SK-N-SH (cell line): ENCODE measurements around the gene VPS8. TPM values are rescaled to one million over a fixed set of nuclear protein-coding genes. Genes with fewer than 3 reads are reported as not detected.

Experiments used
- CTCF ChIA-PET: fragments of 300-600, 350-600 bp; formaldehyde crosslinking; extraction: SDS; loops from one replicate; lab custom pipeline; 2021; lab: Yijun Ruan, JAX
- POLR2A ChIA-PET: fragments of 350-600 bp; sonication (Branson Sonifier 250); formaldehyde crosslinking; extraction: SDS; loops from one replicate; lab custom pipeline; 2020; ENCODE audit warnings: antibody characterized with exemption, inconsistent platforms; lab: Yijun Ruan, JAX
- DNase-seq: peaks from one replicate; pipeline ENCODE4 v3.0.0; 2012
- H2AFZ ChIP-seq: fragments of 200-600 bp; sonication (generic); 2 replicates; pipeline ENCODE4 v1.8.1; 2016; ENCODE audit warnings: antibody characterized with exemption, mild to moderate bottlenecking, low read depth
- H3F3A ChIP-seq: fragments of 200-600 bp; sonication (generic); replicated peaks from 2 replicates; pipeline ENCODE3; 2016; ENCODE audit warnings: antibody characterized with exemption, mild to moderate bottlenecking; ENCODE audit not compliant: insufficient read depth
- H3K27ac ChIP-seq, 2 experiments: fragments of 200-500 bp in 1 of 2; fragments of 200-600 bp in 1 of 2; sonication (Bioruptor generic) in 1 of 2; sonication (generic), shearing (Covaris generic) in 1 of 2; 2 replicates each; pipeline versions ENCODE4 v1.5.1 to v1.6.1; 2014 to 2016; ENCODE audit warnings: low read depth in 2 of 2, inconsistent platforms in 1 of 2, low read length in 1 of 2, mild to moderate bottlenecking in 1 of 2, mixed read lengths in 1 of 2
- H3K27me3 ChIP-seq: fragments of 200-600 bp; sonication (generic), shearing (Covaris generic); 2 replicates; pipeline ENCODE4 v1.6.1; 2016; ENCODE audit warnings: mixed run types; ENCODE audit not compliant: insufficient read depth
- H3K36me3 ChIP-seq, 2 experiments: fragments of 200-500 bp in 1 of 2; fragments of 200-600 bp in 1 of 2; sonication (Bioruptor generic) in 1 of 2; sonication (generic) in 1 of 2; replicated peaks in 1 of 2; 2 replicates each; pipeline versions ENCODE3 to v1.5.1; 2014 to 2016; ENCODE audit warnings: low read length in 1 of 2, mild to moderate bottlenecking in 1 of 2; ENCODE audit not compliant: insufficient read depth in 2 of 2, control insufficient read depth in 1 of 2
- H3K4me1 ChIP-seq, 2 experiments: fragments of 200-500 bp in 1 of 2; fragments of 200-600 bp in 1 of 2; sonication (Bioruptor generic) in 1 of 2; sonication (generic), shearing (Covaris generic) in 1 of 2; 2 replicates each; pipeline versions ENCODE4 v1.5.1 to v1.6.1; 2014 to 2016; ENCODE audit warnings: low read depth in 1 of 2, low read length in 1 of 2, mixed run types in 1 of 2; ENCODE audit not compliant: insufficient read depth in 2 of 2, control insufficient read depth in 1 of 2
- H3K4me2 ChIP-seq: fragments of 200-600 bp; sonication (generic), shearing (Covaris generic); 2 replicates; pipeline ENCODE4 v1.6.1; 2017; ENCODE audit warnings: mixed run types
- H3K4me3 ChIP-seq, 2 experiments: fragments of 200-500 bp in 1 of 2; fragments of 200-600 bp in 1 of 2; sonication (Bioruptor generic) in 1 of 2; sonication (generic), shearing (Covaris generic) in 1 of 2; 2 replicates each; pipeline versions ENCODE4 v1.5.1 to v1.8.1; 2014 to 2016; ENCODE audit warnings: low read depth in 2 of 2, inconsistent platforms in 1 of 2, low read length in 1 of 2, mild to moderate bottlenecking in 1 of 2, mixed read lengths in 1 of 2, moderate library complexity in 1 of 2
- H3K79me2 ChIP-seq: fragments of 200-600 bp; sonication (generic); 2 replicates; pipeline ENCODE4 v1.8.1; 2017; ENCODE audit warnings: mild to moderate bottlenecking; ENCODE audit not compliant: insufficient read depth
- H3K9ac ChIP-seq: fragments of 200-600 bp; sonication (generic); 2 replicates; pipeline ENCODE4 v1.6.1; 2017; ENCODE audit warnings: mixed run types
- H3K9me2 ChIP-seq: fragments of 200-600 bp; sonication (generic); 2 replicates; pipeline ENCODE4 v1.6.1; 2017; ENCODE audit warnings: mixed run types
- H3K9me3 ChIP-seq: fragments of 200-600 bp; sonication (generic); 2 replicates; pipeline ENCODE4 v1.6.1; 2017; ENCODE audit warnings: mixed run types, mild to moderate bottlenecking, moderate library complexity
- H4K20me1 ChIP-seq: fragments of 200-600 bp; sonication (generic); 2 replicates; pipeline ENCODE4 v1.6.1; 2017; ENCODE audit warnings: mild to moderate bottlenecking, mixed run types; ENCODE audit not compliant: insufficient read depth
- CHD2 ChIP-seq: fragments of 150-350 bp; IDR thresholded peaks from 2 replicates; pipeline ENCODE4 v1.6.1; 2018; ENCODE audit warnings: low read length; ENCODE audit not compliant: partially characterized antibody
- EZH2phosphoT487 ChIP-seq: fragments of 200-600 bp; sonication (generic); IDR thresholded peaks from 2 replicates; pipeline ENCODE4 v1.6.1; 2017; ENCODE audit warnings: low read depth, mixed run types, mild to moderate bottlenecking, antibody characterized with exemption, moderate library complexity, borderline replicate concordance
- FOSL2 ChIP-seq: IDR thresholded peaks from 2 replicates; pipeline ENCODE4 v1.4.0; 2012; ENCODE audit warnings: low read depth, mild to moderate bottlenecking, moderate library complexity, borderline replicate concordance
- FOXJ3 ChIP-seq: sonication (generic); formaldehyde crosslinking; IDR thresholded peaks from 2 replicates; pipeline ENCODE4 v1.5.1; 2020; ENCODE audit warnings: mild to moderate bottlenecking, missing genetic modification reagents
- FOXM1 ChIP-seq: IDR thresholded peaks from 2 replicates; pipeline ENCODE4 v1.4.0; 2012; ENCODE audit warnings: low read depth, mild to moderate bottlenecking
- GABPA ChIP-seq: IDR thresholded peaks from 2 replicates; pipeline ENCODE4 v1.4.0; 2012; ENCODE audit warnings: low read depth, mild to moderate bottlenecking
- PBX3 ChIP-seq: IDR thresholded peaks from 2 replicates; pipeline ENCODE4; 2012
- RCOR1 ChIP-seq: fragments of 150-350 bp; IDR thresholded peaks from 2 replicates; pipeline ENCODE4 v1.6.1; 2017; ENCODE audit warnings: antibody characterized with exemption, low read length
- SIN3A ChIP-seq: IDR thresholded peaks from 2 replicates; pipeline ENCODE4 v1.6.1; 2012; ENCODE audit warnings: low read depth, mild to moderate bottlenecking, low read length, moderate library complexity, borderline replicate concordance
- TAF1 ChIP-seq: IDR thresholded peaks from 2 replicates; pipeline ENCODE4 v1.6.1; 2012; ENCODE audit warnings: low read depth, mild to moderate bottlenecking, low read length, moderate library complexity, borderline replicate concordance
- TEAD4 ChIP-seq: IDR thresholded peaks from 2 replicates; pipeline ENCODE4 v1.4.0; 2012; ENCODE audit warnings: mild to moderate bottlenecking, borderline replicate concordance; ENCODE audit not compliant: insufficient read depth
- YY1 ChIP-seq: IDR thresholded peaks from 2 replicates; pipeline ENCODE4 v1.4.0; 2012; ENCODE audit warnings: low read depth, mild to moderate bottlenecking
- WGBS: methylation state at CpG from one replicate; pipeline ENCODE4 v1.1.6; 2017; ENCODE audit warnings: low lambda C conversion rate; 5-methylcytosine and 5-hydroxymethylcytosine counted together
- polyA plus RNA-seq, 3 experiments: library from polyadenylated mRNA; depleted of rRNA; stranded (reverse); fragments of >200 nt; gene quantifications; 2 replicates each; pipeline ENCODE4 v1.2.3, GENCODE V29; 2012
- TF ChIP-seq, protein P1 (sequence below): fragments of 150-350 bp; IDR thresholded peaks from 2 replicates; pipeline ENCODE4 v1.6.1; 2017; ENCODE audit warnings: antibody characterized with exemption, low read length, low read depth, borderline replicate concordance
- TF ChIP-seq, protein P2 (sequence below): IDR thresholded peaks from 2 replicates; pipeline ENCODE4 v1.4.0; 2012; ENCODE audit warnings: low read depth

Gene VPS8
- polyA plus RNA-seq, 1 of the 3 experiments (the other 2 are of a cell fraction) = 12.8 TPM

DNA sequence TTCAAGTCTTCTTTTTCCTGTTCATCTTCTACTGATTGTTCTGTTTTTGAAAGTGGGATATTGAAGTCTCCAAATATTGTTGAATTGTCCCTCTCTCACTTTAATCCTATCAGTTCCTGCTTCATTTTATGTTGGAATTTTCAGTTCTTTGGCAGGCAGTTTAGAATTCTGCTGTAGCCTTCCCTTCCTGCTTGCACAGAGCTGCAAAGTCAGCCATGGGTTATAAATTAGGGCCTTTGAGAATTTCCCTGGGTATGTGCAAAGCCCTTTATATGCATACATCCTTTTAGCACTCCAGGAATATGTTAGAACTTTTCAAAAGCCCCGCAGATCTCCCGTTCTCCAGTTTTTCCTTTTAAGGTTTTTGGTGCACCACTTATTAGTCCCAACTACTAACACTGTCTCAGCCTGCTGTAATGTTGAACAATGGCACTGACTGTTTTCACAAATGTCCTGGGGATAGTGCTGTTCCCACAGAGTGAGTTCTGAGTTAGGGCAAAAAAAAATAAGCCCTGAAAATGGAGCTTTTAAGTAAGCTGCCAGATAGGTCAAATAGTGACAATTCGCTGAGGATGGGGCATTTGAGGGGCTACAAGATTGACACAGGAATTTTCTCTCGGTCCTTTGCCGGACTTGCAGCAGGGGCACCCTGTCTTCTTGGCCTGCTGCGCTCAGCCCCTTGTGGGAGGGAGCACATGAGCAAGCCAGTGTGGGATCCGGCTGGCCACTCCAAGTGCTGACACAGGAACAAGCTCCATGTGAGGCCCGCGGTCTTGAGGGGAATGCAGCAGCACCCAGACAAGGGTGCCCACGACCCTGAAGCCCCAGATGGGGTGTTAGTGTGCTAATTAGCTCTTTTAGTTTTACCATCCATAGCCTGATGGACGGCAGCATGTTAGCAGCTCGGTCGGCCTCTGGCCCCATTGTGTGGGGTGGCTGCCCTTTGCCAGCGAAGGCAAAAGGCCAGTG lies 96.0 kb downstream of the VPS8 start:
- Histone ChIP-seq H3K9me3 (peaks cover 8% of the 10 kb centered on the region; the same call in 1 of the 2 replicates), H4K20me1 (no peaks in the 10 kb centered on the region), H3K36me3 (peaks cover 15 to 25% of the 10 kb centered on the region in 2 experiments), H3K79me2 (no peaks in the 10 kb centered on the region), H3K9me2 (no peaks in the 10 kb centered on the region), H2AFZ (no peak overlapping the region), H3K4me3 (no peak overlapping the region), H3K4me1 (no peaks in the 10 kb centered on the region), H3F3A (no peaks in the 10 kb centered on the region)
- DNase-seq = no peak
- TF ChIP-seq, protein P1, sequence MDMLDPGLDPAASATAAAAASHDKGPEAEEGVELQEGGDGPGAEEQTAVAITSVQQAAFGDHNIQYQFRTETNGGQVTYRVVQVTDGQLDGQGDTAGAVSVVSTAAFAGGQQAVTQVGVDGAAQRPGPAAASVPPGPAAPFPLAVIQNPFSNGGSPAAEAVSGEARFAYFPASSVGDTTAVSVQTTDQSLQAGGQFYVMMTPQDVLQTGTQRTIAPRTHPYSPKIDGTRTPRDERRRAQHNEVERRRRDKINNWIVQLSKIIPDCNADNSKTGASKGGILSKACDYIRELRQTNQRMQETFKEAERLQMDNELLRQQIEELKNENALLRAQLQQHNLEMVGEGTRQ = no peak
- no peak for TF ChIP-seq TAF1
- no peak for TF ChIP-seq GABPA
- TF ChIP-seq YY1 = no peak
- TF ChIP-seq CHD2 = no peak
- TF ChIP-seq SIN3A = no peak
- TF ChIP-seq FOXM1 = no peak
- no peak for TF ChIP-seq RCOR1
- TF ChIP-seq, all 33 proteins: peak for 0
- 93% methylated on average over 12 of the region's 14 CpGs for WGBS
- Histone ChIP-seq H3K4me2 (no peak overlapping the region), H3K9ac (no peak overlapping the region), H3K27ac (no peak overlapping the region), H3K27me3 (no peaks in the 10 kb centered on the region)
- ChIA-PET CTCF (interaction anchor here (0.7 to 1.6 kb wide), 2 partner anchors 32 to 34 kb away, joined by 3 read pairs; no protein-coding TSS in a partner anchor), POLR2A (no interaction called here)

DNA sequence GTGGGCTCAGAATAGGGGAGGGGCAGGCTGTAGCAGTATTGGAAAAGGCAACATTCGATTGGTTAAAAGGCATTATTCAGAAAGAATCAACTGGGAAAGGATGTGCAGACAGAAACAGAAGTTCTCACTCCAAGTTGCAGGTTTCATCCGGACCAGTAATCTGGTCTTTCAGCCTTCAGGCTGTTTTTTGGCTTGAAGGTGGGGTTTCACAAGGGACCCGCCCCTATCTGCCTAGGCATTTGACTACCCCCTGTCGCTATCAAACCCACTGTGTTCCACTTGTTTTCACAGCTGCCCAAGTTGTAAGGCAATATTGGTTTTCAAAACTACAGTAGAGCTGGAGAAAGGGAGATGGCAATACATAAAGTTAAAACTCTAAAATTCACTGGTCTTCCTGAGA lies 96.9 kb downstream of the VPS8 start:
- ChIA-PET POLR2A (no interaction called here), CTCF (interaction anchor here (0.7 kb wide), 1 partner anchor 34 kb away, joined by 3 read pairs; no protein-coding TSS in a partner anchor)
- Histone ChIP-seq H3K27ac (no peak overlapping the region), H2AFZ (no peak overlapping the region), H3K79me2 (no peaks in the 10 kb centered on the region), H3K9me2 (no peaks in the 10 kb centered on the region), H3K36me3 (peaks cover 14 to 22% of the 10 kb centered on the region in 2 experiments), H3K4me3 (no peak overlapping the region), H3K4me2 (no peak overlapping the region), H3F3A (no peaks in the 10 kb centered on the region), H3K4me1 (no peaks in the 10 kb centered on the region), H4K20me1 (no peaks in the 10 kb centered on the region), H3K9ac (no peak overlapping the region), H3K27me3 (no peaks in the 10 kb centered on the region), H3K9me3 (peaks cover 4% of the 10 kb centered on the region; the same call in 1 of the 2 replicates)
- TF ChIP-seq FOSL2 (no peak), FOXJ3 (CRISPR knock-in tag) (no peak), PBX3 (no peak), EZH2phosphoT487 (no peak), TAF1 (no peak), TEAD4 (no peak)
- TF ChIP-seq, protein P2, sequence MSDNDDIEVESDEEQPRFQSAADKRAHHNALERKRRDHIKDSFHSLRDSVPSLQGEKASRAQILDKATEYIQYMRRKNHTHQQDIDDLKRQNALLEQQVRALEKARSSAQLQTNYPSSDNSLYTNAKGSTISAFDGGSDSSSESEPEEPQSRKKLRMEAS = no peak
- no peak for DNase-seq
- WGBS = 87% methylated on average over 4 of the region's 4 CpGs
